ENCODE results near the gene SKOR1. TPM values are rescaled to one million over a fixed set of nuclear protein-coding genes. Genes with fewer than 3 reads are reported as not detected.

Gene SKOR1
- total and polyA plus RNA-seq, 2 of the 4 experiments (the other 2 are of a cell fraction): 0.03 TPM; not detected in 1

DNA sequence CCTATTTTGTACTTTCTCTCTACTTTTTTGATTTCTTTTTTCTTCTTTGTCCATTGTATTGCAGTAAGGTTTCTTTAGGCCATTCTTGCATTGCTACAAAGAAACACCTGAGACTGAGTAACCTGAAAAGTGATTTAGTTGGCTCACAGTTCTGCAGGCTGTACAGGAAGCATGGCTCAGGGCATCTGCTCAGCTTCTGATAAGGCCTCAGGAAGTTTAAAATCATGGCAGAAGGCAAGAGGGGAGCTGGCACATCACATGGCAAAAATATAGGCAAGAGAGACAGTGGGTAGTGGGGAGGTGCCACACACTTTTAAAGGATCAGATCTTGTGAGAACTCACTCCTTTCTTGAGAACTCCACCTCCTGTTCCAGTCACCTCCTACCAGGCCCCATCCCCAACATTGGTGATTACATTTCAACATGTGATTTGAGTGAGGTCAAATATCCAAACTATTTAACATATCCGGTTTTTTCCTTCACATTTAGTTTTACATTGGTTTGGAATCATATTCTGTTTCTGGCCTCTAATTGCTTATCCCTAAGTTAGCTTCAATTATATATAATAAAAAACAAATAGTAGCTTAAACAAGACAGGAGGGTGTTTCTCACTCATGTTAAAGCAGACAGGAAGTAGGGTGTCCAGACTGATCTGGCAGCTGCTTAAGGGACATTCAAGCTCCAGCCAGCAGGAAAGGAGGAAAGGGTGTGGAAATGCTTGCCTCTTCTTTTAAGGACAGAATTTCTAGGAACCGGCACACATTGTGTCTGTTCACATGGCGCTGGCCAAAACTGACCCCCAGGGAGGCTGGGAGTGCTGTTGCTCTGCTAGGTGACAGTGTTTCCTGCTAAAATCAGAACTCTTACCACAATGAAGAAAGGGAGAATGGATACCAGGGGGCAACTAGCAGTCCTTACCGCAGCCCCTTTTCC is 28.8 kb upstream of the SKOR1 start:
- in situ Hi-C loops (cut with MboI; ENCODE audit: low sequenced_read_pairs): no loop called here

More for the DNA sequence above, 28.8 kb upstream of the SKOR1 start:
- H2BK5ac ChIP-seq (ENCODE audit: low read depth, low read length, poor library complexity, severe bottlenecking): no peak overlapping the region
- no peak overlapping the region for H3K4ac ChIP-seq (ENCODE audit: low read depth, low read length)
- H2BK20ac ChIP-seq (ENCODE audit: low read depth, low read length): no peak overlapping the region
- H2BK120ac ChIP-seq (ENCODE audit: low read depth, low read length): no peak overlapping the region
- no peak overlapping the region for H3K27ac ChIP-seq (ENCODE audit: insufficient read depth, low read length)
- H2BK15ac ChIP-seq (ENCODE audit: low read depth, low read length): no peak overlapping the region
- H2AFZ ChIP-seq (replicated peaks; ENCODE audit: low read length, poor library complexity): no peak overlapping the region
- H3K18ac ChIP-seq (ENCODE audit: low read depth, low read length): no peak overlapping the region
- no peaks in the 10 kb centered on the region for H4K20me1 ChIP-seq (ENCODE audit: insufficient read depth, low read length)
- WGBS, 2 experiments (ENCODE audit: extremely low coverage in 2 of 2, insufficient read length in 1 of 2): no CpG with 5 or more reads among the region's 4 CpGs
- H3K9me3 ChIP-seq (ENCODE audit: control insufficient read depth, insufficient read depth, low read length): peaks cover 5% of the 10 kb centered on the region
- H2AK9ac ChIP-seq (replicated peaks; ENCODE audit: low read depth, low read length, poor library complexity): no peak overlapping the region
- no peak overlapping the region for H3K9ac ChIP-seq (ENCODE audit: low read depth, low read length)
- H3K14ac ChIP-seq (replicated peaks; ENCODE audit: low read depth, low read length): no peak overlapping the region
- no peak overlapping the region for H3K23ac ChIP-seq (ENCODE audit: low read depth, low read length)
- intact Hi-C loops (cut with micrococcal nuclease) (no loop called here), dilution Hi-C loops (cut with HindIII; ENCODE audit: low sequenced_read_pairs, unreplicated experiment) (no loop called here)
- TF ChIP-seq RFX5 (IDR thresholded peaks at IDR 0.05; ENCODE audit: low read depth, low read length) (no peak), RAD21 (IDR thresholded peaks at IDR 0.05; ENCODE audit: low read length) (no peak), CEBPB (IDR thresholded peaks at IDR 0.05; ENCODE audit: low read depth, low read length) (no peak), CHD1 (IDR thresholded peaks at IDR 0.05; ENCODE audit: low read depth, low read length) (no peak)
- H3K4me2 ChIP-seq (ENCODE audit: low read depth, low read length): no peak overlapping the region
- no peak overlapping the region for H2AK5ac ChIP-seq (ENCODE audit: low read depth, low read length)
- H4K5ac ChIP-seq (ENCODE audit: low read depth, low read length): no peak overlapping the region
- no peak for DNase-seq
- no peak overlapping the region for H3K4me3 ChIP-seq (ENCODE audit: insufficient read depth, low read depth, low read length)
- no peaks in the 10 kb centered on the region for H3K27me3 ChIP-seq (ENCODE audit: control insufficient read depth, insufficient read depth, low read length)
- H3K9me1 ChIP-seq (ENCODE audit: insufficient read depth, low read length): peaks cover 5% of the 10 kb centered on the region; the same call in 1 of the 2 replicates
- no TSS peak for BruUV-seq (replicated peaks)
- H3K4me1 ChIP-seq (ENCODE audit: control insufficient read depth, insufficient read depth, low read length): no peaks in the 10 kb centered on the region
- POLR2A ChIA-PET (ENCODE audit: unreplicated experiment): no interaction called here
- H3K36me3 ChIP-seq (ENCODE audit: control insufficient read depth, insufficient read depth, low read length): no peaks in the 10 kb centered on the region; the same call in 1 of the 2 replicates
- no peak for ATAC-seq (ENCODE audit: low read depth)
- no peak overlapping the region for H4K91ac ChIP-seq (ENCODE audit: insufficient read depth, low read depth, low read length)
- no peak overlapping the region for H3K56ac ChIP-seq (ENCODE audit: extremely low read depth, insufficient read depth, low read length)
- CTCF ChIA-PET: no interaction called here
- no peaks in the 10 kb centered on the region; a peak in 1 of 4 replicates for H3K79me1 ChIP-seq (ENCODE audit: low read depth in 1 of 2, low read length in 2 of 2)
- no peak overlapping the region for H4K8ac ChIP-seq (ENCODE audit: low read depth in 2 of 2, low read length in 2 of 2)
